ENCODE results near the gene DPP4.
"Not testable (repeated sequence)": the region's sequence is repeated elsewhere in the genome, so short reads cannot be mapped to it uniquely, and the experiment has no call there.

The DPP4 gene

GRCh38 chr2:161979490-161979889, 94.5 kb downstream of the DPP4 start:
- no peak for DNase-seq (ENCODE audit: low read depth, low spot score)
- Histone ChIP-seq H3K9ac (ENCODE audit: insufficient read length, low read depth) (no peak overlapping the region), H3K27me3 (ENCODE audit: insufficient read depth, insufficient read length) (no peaks in the 10 kb centered on the region), H3K36me3 (ENCODE audit: insufficient read depth, insufficient read length, low read length) (no peaks in the 10 kb centered on the region), H3K4me1 (ENCODE audit: insufficient read depth, insufficient read length) (no peaks in the 10 kb centered on the region), H3K4me3 (ENCODE audit: insufficient read length, low read depth) (no peak overlapping the region), H3K9me3 (ENCODE audit: insufficient read depth, low read length) (no peaks in the 10 kb centered on the region)
- no peak for TF ChIP-seq YY1 (IDR thresholded peaks at IDR 0.05; ENCODE audit: insufficient read depth, insufficient read length)
- TF ChIP-seq ZNF274 (IDR thresholded peaks at IDR 0.05; ENCODE audit: low read depth, low read length), result no peak
- no peak for TF ChIP-seq SUZ12 (IDR thresholded peaks at IDR 0.05; ENCODE audit: extremely low read depth, insufficient read depth, insufficient read length)

- not testable (repeated sequence) for H3K36me3 ChIP-seq (ENCODE audit: insufficient read depth, insufficient read length, low read length); DNase-seq (ENCODE audit: low read depth, low spot score); H3K4me1 ChIP-seq (ENCODE audit: insufficient read depth, insufficient read length); H3K4me3 ChIP-seq (ENCODE audit: insufficient read length, low read depth); H3K9me3 ChIP-seq (ENCODE audit: insufficient read depth, low read length); H3K9ac ChIP-seq (ENCODE audit: insufficient read length, low read depth); H3K27me3 ChIP-seq (ENCODE audit: insufficient read depth, insufficient read length)
These were observed 96.1 kb downstream of the DPP4 start for GRCh38 chr2:161977926-161978325.

- Histone ChIP-seq H3K9me3 (ENCODE audit: insufficient read depth, low read length) (no peaks in the 10 kb centered on the region), H3K9ac (ENCODE audit: insufficient read length, low read depth) (no peak overlapping the region), H3K4me3 (ENCODE audit: insufficient read length, low read depth) (no peak overlapping the region), H3K4me1 (ENCODE audit: insufficient read depth, insufficient read length) (no peaks in the 10 kb centered on the region), H3K36me3 (ENCODE audit: insufficient read depth, insufficient read length, low read length) (no peaks in the 10 kb centered on the region), H3K27me3 (ENCODE audit: insufficient read depth, insufficient read length) (no peaks in the 10 kb centered on the region)
- no peak for TF ChIP-seq ZNF274 (IDR thresholded peaks at IDR 0.05; ENCODE audit: low read depth, low read length)
- no peak for TF ChIP-seq YY1 (IDR thresholded peaks at IDR 0.05; ENCODE audit: insufficient read depth, insufficient read length)
- no peak for TF ChIP-seq SUZ12 (IDR thresholded peaks at IDR 0.05; ENCODE audit: extremely low read depth, insufficient read depth, insufficient read length)
- no peak for DNase-seq (ENCODE audit: low read depth, low spot score)
These were observed 97.1 kb downstream of the DPP4 start for GRCh38 chr2:161976917-161977316.

GRCh38 chr2:161976295-161976694, 97.7 kb downstream of the DPP4 start:
- no peaks in the 10 kb centered on the region for H3K36me3 ChIP-seq (ENCODE audit: insufficient read depth, insufficient read length, low read length)
- H3K27me3 ChIP-seq (ENCODE audit: insufficient read depth, insufficient read length), result no peaks in the 10 kb centered on the region
- no peak overlapping the region for H3K9ac ChIP-seq (ENCODE audit: insufficient read length, low read depth)
- H3K4me1 ChIP-seq (ENCODE audit: insufficient read depth, insufficient read length), result no peaks in the 10 kb centered on the region
- no peak for DNase-seq (ENCODE audit: low read depth, low spot score)
- H3K4me3 ChIP-seq (ENCODE audit: insufficient read length, low read depth), result no peak overlapping the region
- no peaks in the 10 kb centered on the region for H3K9me3 ChIP-seq (ENCODE audit: insufficient read depth, low read length)
- TF ChIP-seq ZNF274 (IDR thresholded peaks at IDR 0.05; ENCODE audit: low read depth, low read length) (no peak), YY1 (IDR thresholded peaks at IDR 0.05; ENCODE audit: insufficient read depth, insufficient read length) (no peak), SUZ12 (IDR thresholded peaks at IDR 0.05; ENCODE audit: extremely low read depth, insufficient read depth, insufficient read length) (no peak)

DNA sequence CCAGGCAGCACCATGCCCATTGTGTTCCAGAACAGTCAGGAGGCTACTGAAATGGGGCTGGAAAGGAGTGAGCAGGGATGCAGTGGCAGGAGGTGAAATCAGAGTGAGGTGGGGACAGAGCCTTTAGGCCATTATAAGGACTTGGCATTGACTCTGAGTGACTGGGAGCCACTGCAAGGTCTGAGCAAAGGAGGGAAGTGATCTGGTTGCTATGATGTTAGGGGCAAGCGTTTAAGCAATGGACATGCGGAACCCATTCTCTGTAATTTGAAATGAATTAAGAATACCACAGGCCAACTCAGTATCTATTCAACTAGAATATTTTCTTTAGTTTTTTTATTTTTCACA, 98.2 kb downstream of the DPP4 start:
- Histone ChIP-seq H3K36me3 (ENCODE audit: insufficient read depth, insufficient read length, low read length) (no peaks in the 10 kb centered on the region), H3K9me3 (ENCODE audit: insufficient read depth, low read length) (no peaks in the 10 kb centered on the region), H3K4me1 (ENCODE audit: insufficient read depth, insufficient read length) (no peaks in the 10 kb centered on the region), H3K27me3 (ENCODE audit: insufficient read depth, insufficient read length) (no peaks in the 10 kb centered on the region), H3K4me3 (ENCODE audit: insufficient read length, low read depth) (no peak overlapping the region), H3K9ac (ENCODE audit: insufficient read length, low read depth) (no peak overlapping the region)
- DNase-seq (ENCODE audit: low read depth, low spot score), result no peak
- TF ChIP-seq SUZ12 (IDR thresholded peaks at IDR 0.05; ENCODE audit: extremely low read depth, insufficient read depth, insufficient read length), result no peak
- TF ChIP-seq ZNF274 (IDR thresholded peaks at IDR 0.05; ENCODE audit: low read depth, low read length), result no peak
- TF ChIP-seq YY1 (IDR thresholded peaks at IDR 0.05; ENCODE audit: insufficient read depth, insufficient read length), result no peak

DNA sequence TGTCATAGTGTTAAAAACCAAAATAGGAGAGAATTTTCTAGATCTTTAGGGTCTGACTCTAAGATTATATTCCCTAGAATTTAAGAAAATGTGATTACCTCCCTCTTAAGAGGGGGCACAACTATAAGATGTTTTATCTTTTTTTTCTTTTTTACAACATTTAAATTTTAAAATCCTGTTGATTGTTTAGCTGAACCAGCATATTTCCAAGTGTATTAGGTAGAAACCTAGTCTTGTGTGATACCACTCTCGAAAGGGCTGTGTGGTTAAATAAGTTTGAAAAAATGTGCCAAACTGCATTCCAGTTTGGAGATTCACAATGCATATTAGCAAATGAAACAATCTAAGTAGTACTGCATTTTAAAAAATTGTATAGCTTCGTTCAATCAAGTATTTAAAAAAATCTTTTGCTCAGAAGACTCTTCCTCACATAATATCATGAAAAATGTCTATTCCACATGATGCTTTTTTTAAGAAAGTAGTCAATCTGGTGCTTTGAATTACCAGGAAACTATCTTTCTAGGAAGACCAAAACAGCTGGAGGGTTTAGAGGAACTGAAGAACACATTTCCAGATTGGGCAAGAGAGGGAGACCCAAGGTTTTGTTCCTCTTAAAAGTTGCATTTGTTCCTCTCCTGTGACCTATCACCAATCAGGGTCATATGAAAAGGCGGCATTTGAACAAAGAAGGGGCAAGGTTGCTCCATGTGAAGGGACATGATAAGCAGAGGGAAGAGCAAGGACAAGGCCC, 98.8 kb downstream of the DPP4 start:
- no peak for DNase-seq (ENCODE audit: low read depth, low spot score)
- Histone ChIP-seq H3K9me3 (ENCODE audit: insufficient read depth, low read length) (no peaks in the 10 kb centered on the region), H3K4me1 (ENCODE audit: insufficient read depth, insufficient read length) (no peaks in the 10 kb centered on the region), H3K9ac (ENCODE audit: insufficient read length, low read depth) (no peak overlapping the region), H3K27me3 (ENCODE audit: insufficient read depth, insufficient read length) (no peaks in the 10 kb centered on the region), H3K36me3 (ENCODE audit: insufficient read depth, insufficient read length, low read length) (no peaks in the 10 kb centered on the region), H3K4me3 (ENCODE audit: insufficient read length, low read depth) (no peak overlapping the region)
- no peak for TF ChIP-seq ZNF274 (IDR thresholded peaks at IDR 0.05; ENCODE audit: low read depth, low read length)
- TF ChIP-seq YY1 (IDR thresholded peaks at IDR 0.05; ENCODE audit: insufficient read depth, insufficient read length), result no peak
- TF ChIP-seq SUZ12 (IDR thresholded peaks at IDR 0.05; ENCODE audit: extremely low read depth, insufficient read depth, insufficient read length), result no peak

DNA sequence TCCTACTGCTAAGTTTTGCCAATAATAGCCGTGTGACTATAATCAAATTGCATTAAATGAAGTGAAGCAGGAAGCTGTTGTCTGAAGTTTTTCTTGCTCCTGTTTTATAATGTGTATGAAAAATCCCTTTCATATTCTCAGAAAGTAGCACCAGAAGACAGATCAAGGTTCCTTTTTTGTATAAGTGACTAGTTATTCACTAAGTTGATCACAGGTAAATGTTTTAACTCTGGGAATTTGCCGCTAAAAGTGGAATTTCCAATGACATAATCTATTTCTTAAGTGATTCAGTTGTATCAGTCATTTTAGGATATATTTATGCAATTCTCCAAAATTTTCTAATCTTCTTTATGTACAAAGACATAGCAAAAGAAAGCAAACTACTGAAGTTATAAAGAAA, 99.6 kb downstream of the DPP4 start:
- H3K9me3 ChIP-seq (ENCODE audit: insufficient read depth, low read length), result no peaks in the 10 kb centered on the region

More for the DNA sequence above, 99.6 kb downstream of the DPP4 start:
- Histone ChIP-seq H3K9ac (ENCODE audit: insufficient read length, low read depth) (no peak overlapping the region), H3K4me3 (ENCODE audit: insufficient read length, low read depth) (no peak overlapping the region), H3K36me3 (ENCODE audit: insufficient read depth, insufficient read length, low read length) (no peaks in the 10 kb centered on the region), H3K4me1 (ENCODE audit: insufficient read depth, insufficient read length) (no peaks in the 10 kb centered on the region), H3K27me3 (ENCODE audit: insufficient read depth, insufficient read length) (no peaks in the 10 kb centered on the region)
- no peak for DNase-seq (ENCODE audit: low read depth, low spot score)
- TF ChIP-seq YY1 (IDR thresholded peaks at IDR 0.05; ENCODE audit: insufficient read depth, insufficient read length) (no peak), SUZ12 (IDR thresholded peaks at IDR 0.05; ENCODE audit: extremely low read depth, insufficient read depth, insufficient read length) (no peak), ZNF274 (IDR thresholded peaks at IDR 0.05; ENCODE audit: low read depth, low read length) (no peak)
